GM23338 (cell line): ENCODE measurements around the gene IKZF3. TPM values are rescaled to one million over a fixed set of nuclear protein-coding genes. Genes with fewer than 3 reads are reported as not detected.
A peak's percentile ranks its signal among the peaks of the same experiment; 100 is the strongest.

Experiments used
- ATAC-seq: fragments of 200-7000 bp; cut with Tn5 transposase; 3 replicates; pipeline ENCODE4 v1.9.1; 2020
- DNase-seq: peaks from one replicate; pipeline ENCODE4 v3.0.0-alpha.2; 2015; ENCODE audit warnings: low spot score
- H2AFZ ChIP-seq: fragments of 200-600 bp; sonication (generic); 2 replicates; pipeline ENCODE4 v1.8.0; 2016; ENCODE audit warnings: antibody characterized with exemption, mild to moderate bottlenecking, moderate library complexity
- H3F3A ChIP-seq: fragments of 200-600 bp; sonication (generic); replicated peaks from 2 replicates; pipeline ENCODE4 v1.8.0; 2017; ENCODE audit warnings: antibody characterized with exemption, mixed run types, low read depth
- H3K27ac ChIP-seq: fragments of 200-600 bp; sonication (generic); 2 replicates; pipeline ENCODE4 v1.6.1; 2016; ENCODE audit warnings: low read depth
- H3K27me3 ChIP-seq: fragments of 200-600 bp; sonication (generic); 2 replicates; pipeline ENCODE4 v1.8.0; 2016; ENCODE audit warnings: mild to moderate bottlenecking, mixed run types, moderate library complexity; ENCODE audit not compliant: insufficient read depth
- H3K36me3 ChIP-seq: fragments of 200-600 bp; sonication (generic); 2 replicates; pipeline ENCODE4 v1.8.0; 2016; ENCODE audit warnings: mild to moderate bottlenecking; ENCODE audit not compliant: insufficient read depth
- H3K4me1 ChIP-seq: fragments of 200-600 bp; sonication (generic); 2 replicates; pipeline ENCODE4 v1.8.0; 2016; ENCODE audit warnings: mild to moderate bottlenecking, moderate library complexity; ENCODE audit not compliant: insufficient read depth
- H3K4me2 ChIP-seq: fragments of 200-600 bp; sonication (generic); 2 replicates; pipeline ENCODE4 v1.7.1; 2017; ENCODE audit warnings: mixed run types
- H3K4me3 ChIP-seq: fragments of 200-600 bp; sonication (generic); 2 replicates; pipeline ENCODE4 v1.6.1; 2016; ENCODE audit warnings: mixed run types
- H3K79me2 ChIP-seq: fragments of 200-600 bp; sonication (generic); replicated peaks from 2 replicates; pipeline ENCODE4 v1.8.0; 2017; ENCODE audit warnings: mild to moderate bottlenecking; ENCODE audit not compliant: insufficient read depth
- H3K9me2 ChIP-seq: fragments of 200-600 bp; sonication (generic); 2 replicates; pipeline ENCODE4 v1.8.0; 2017; ENCODE audit not compliant: insufficient read depth
- H4K20me1 ChIP-seq: fragments of 200-600 bp; sonication (generic); replicated peaks from 2 replicates; pipeline ENCODE4 v1.8.0; 2017; ENCODE audit warnings: mild to moderate bottlenecking; ENCODE audit not compliant: insufficient read depth
- H3K27ac Mint-ChIP-seq: 2 replicates; pipeline ENCODE4 v1.8.0; 2020; ENCODE audit warnings: inconsistent platforms, mild to moderate bottlenecking, moderate library complexity, mixed read lengths
- H3K27me3 Mint-ChIP-seq: 3 replicates; pipeline ENCODE4 v1.8.0; 2022; ENCODE audit warnings: low read depth, mild to moderate bottlenecking, moderate library complexity, mixed read lengths, inconsistent platforms; ENCODE audit not compliant: insufficient read depth, poor library complexity
- H3K36me3 Mint-ChIP-seq: 3 replicates; pipeline ENCODE4 v1.8.0; 2021; ENCODE audit warnings: low read depth, mild to moderate bottlenecking, inconsistent platforms, moderate library complexity, mixed read lengths
- H3K4me1 Mint-ChIP-seq: 3 replicates; pipeline ENCODE4 v1.8.0; 2020; ENCODE audit warnings: mild to moderate bottlenecking, inconsistent platforms, mixed read lengths
- H3K4me3 Mint-ChIP-seq: 3 replicates; pipeline ENCODE4 v1.8.0; 2021; ENCODE audit warnings: moderate library complexity, mild to moderate bottlenecking, inconsistent platforms, mixed read lengths
- H3K9me3 Mint-ChIP-seq: 3 replicates; pipeline ENCODE4 v1.8.0; 2020; ENCODE audit warnings: moderate library complexity, mild to moderate bottlenecking, inconsistent platforms, mixed read lengths
- CREB1 ChIP-seq: fragments of 250-450 bp; sonication (Bioruptor Pico); IDR thresholded peaks from 2 replicates; pipeline ENCODE4 v1.5.0; 2020; ENCODE audit warnings: low read depth, mild to moderate bottlenecking, moderate library complexity
- ETS1 ChIP-seq: IDR thresholded peaks from 2 replicates; pipeline ENCODE4 v1.6.1; 2016; ENCODE audit warnings: antibody characterized with exemption
- EZH2 ChIP-seq: fragments of 200-600 bp; sonication (generic); IDR thresholded peaks from one replicate; pipeline ENCODE4 v1.8.0; 2017; ENCODE audit warnings: antibody characterized with exemption, mild to moderate bottlenecking, low read depth; ENCODE audit not compliant: unreplicated experiment
- JUNB ChIP-seq: IDR thresholded peaks from one replicate; pipeline ENCODE4 v1.6.1; 2016; ENCODE audit warnings: antibody characterized with exemption; ENCODE audit not compliant: unreplicated experiment
- NANOG ChIP-seq: IDR thresholded peaks from 2 replicates; pipeline ENCODE4 v1.6.1; 2016; ENCODE audit warnings: antibody characterized with exemption, borderline replicate concordance
- POLR2AphosphoS5 ChIP-seq: IDR thresholded peaks from 2 replicates; pipeline ENCODE4 v1.6.1; 2016; ENCODE audit warnings: antibody characterized with exemption, low read depth
- STAT1 ChIP-seq: IDR thresholded peaks from one replicate; pipeline ENCODE4 v1.6.1; 2016; ENCODE audit warnings: antibody characterized with exemption; ENCODE audit not compliant: unreplicated experiment
- ZNF114 ChIP-seq: fragments of 250-450 bp; sonication (Bioruptor Pico); IDR thresholded peaks from 2 replicates; pipeline ENCODE4 v1.5.0; 2020; ENCODE audit warnings: mild to moderate bottlenecking, moderate library complexity
- ZNF331 ChIP-seq: fragments of 250-450 bp; sonication (Bioruptor Pico); IDR thresholded peaks from 2 replicates; pipeline ENCODE4 v1.5.0; 2020; ENCODE audit warnings: low read depth, mild to moderate bottlenecking, moderate library complexity
- polyA plus RNA-seq: library from polyadenylated mRNA; unstranded; fragments of >200 nt; fragmentation: Nextera tagmentation; extraction: Ambion mirVana; gene quantifications from 2 replicates; pipeline ENCODE4 v1.2.1, GENCODE V29; 2016
- total RNA-seq: library from RNA; depleted of rRNA; stranded (reverse); fragments of >200 nt; shearing (Covaris generic); gene quantifications from 2 replicates; pipeline ENCODE4 v1.2.3, GENCODE V29; 2014

Gene IKZF3
- total and polyA plus RNA-seq, 2 experiments from 2014 or later: 0.11 to 0.76 TPM

GRCh38 chr17:39737206-39737759 lies 126.8 kb downstream of the IKZF3 start:
- Histone ChIP-seq H3K9me2 (no peaks in the 10 kb centered on the region), H3F3A (peaks cover 22% of the 10 kb centered on the region), H4K20me1 (no peaks in the 10 kb centered on the region), H3K27ac (no peak overlapping the region), H3K27me3 (no peaks in the 10 kb centered on the region), H3K4me3 (peak overlapping the region; percentile 98), H2AFZ (peak overlapping the region; percentile 93; the same call in 1 of the 2 replicates), H3K4me2 (peak overlapping the region; percentile 100), H3K4me1 (peaks cover 33% of the 10 kb centered on the region), H3K36me3 (no peaks in the 10 kb centered on the region), H3K79me2 (peaks cover 18% of the 10 kb centered on the region)
- Mint-ChIP-seq H3K27ac (no peak overlapping the region), H3K27me3 (peaks cover 18% of the 10 kb centered on the region), H3K36me3 (no peaks in the 10 kb centered on the region), H3K4me3 (peak overlapping the region; percentile 88), H3K9me3 (no peaks in the 10 kb centered on the region; the same call in 2 of the 3 replicates), H3K4me1 (peaks cover 41% of the 10 kb centered on the region)
- ATAC-seq: no peak
- no peak for DNase-seq
- TF ChIP-seq NANOG (no peak), JUNB (no peak), ZNF331 (CRISPR knock-in tag) (no peak)

- peaks cover 40% of the 10 kb centered on the region for H3K4me1 Mint-ChIP-seq
- H3K27me3 Mint-ChIP-seq: peaks cover 18% of the 10 kb centered on the region
- H3K4me3 Mint-ChIP-seq: peak overlapping the region; percentile 16
- peak overlapping the region; percentile 100 for H3K4me2 ChIP-seq
- peaks cover 22% of the 10 kb centered on the region for H3F3A ChIP-seq
- H3K27ac ChIP-seq: peak overlapping the region; percentile 50; the same call in 1 of the 2 replicates
- peaks cover 32% of the 10 kb centered on the region for H3K4me1 ChIP-seq
- peaks cover 12% of the 10 kb centered on the region for H3K79me2 ChIP-seq
- TF ChIP-seq ETS1: no peak
- TF ChIP-seq POLR2AphosphoS5: no peak
- no peak for TF ChIP-seq EZH2
- no peak for TF ChIP-seq ZNF114 (CRISPR knock-in tag)
- no peak for TF ChIP-seq CREB1
- TF ChIP-seq ZNF331 (CRISPR knock-in tag): no peak
- no peaks in the 10 kb centered on the region; the same call in 2 of the 3 replicates for H3K9me3 Mint-ChIP-seq
- no peaks in the 10 kb centered on the region for H3K27me3 ChIP-seq
- H4K20me1 ChIP-seq: no peaks in the 10 kb centered on the region
- no peak overlapping the region; the same call in 1 of the 2 replicates for H3K27ac Mint-ChIP-seq
- ATAC-seq (no peak), DNase-seq (peak; percentile 53)
- no peaks in the 10 kb centered on the region for H3K36me3 Mint-ChIP-seq
- H2AFZ ChIP-seq: no peak overlapping the region
- H3K36me3 ChIP-seq: no peaks in the 10 kb centered on the region
- H3K4me3 ChIP-seq: no peak overlapping the region
- no peaks in the 10 kb centered on the region for H3K9me2 ChIP-seq
Observed at GRCh38 chr17:39736319-39737165, 127.6 kb downstream of the IKZF3 start.

- peak overlapping the region; percentile 50; the same call in 1 of the 2 replicates for H3K27ac ChIP-seq
- no peaks in the 10 kb centered on the region for H3K36me3 ChIP-seq
- H4K20me1 ChIP-seq: no peaks in the 10 kb centered on the region
- H3K9me3 Mint-ChIP-seq: no peaks in the 10 kb centered on the region; the same call in 2 of the 3 replicates
- H2AFZ ChIP-seq: no peak overlapping the region
- no peaks in the 10 kb centered on the region for H3K27me3 ChIP-seq
- ATAC-seq (no peak), DNase-seq (no peak)
- H3K27me3 Mint-ChIP-seq: peaks cover 19% of the 10 kb centered on the region
- H3K4me3 ChIP-seq: no peak overlapping the region
- H3K4me1 Mint-ChIP-seq: peaks cover 34% of the 10 kb centered on the region
- H3K79me2 ChIP-seq: 0 out of 2 replicates have a peak, but pooled peaks cover 6% of the 10 kb centered on the region
- peaks cover 26% of the 10 kb centered on the region for H3K4me1 ChIP-seq
- H3K36me3 Mint-ChIP-seq: no peaks in the 10 kb centered on the region
- no peak overlapping the region for H3K4me2 ChIP-seq
- no peak overlapping the region for H3K4me3 Mint-ChIP-seq
- no peaks in the 10 kb centered on the region for H3K9me2 ChIP-seq
- no peak overlapping the region; the same call in 1 of the 2 replicates for H3K27ac Mint-ChIP-seq
- peaks cover 16% of the 10 kb centered on the region for H3F3A ChIP-seq
- TF ChIP-seq STAT1 (no peak), EZH2 (no peak), ZNF331 (CRISPR knock-in tag) (no peak)
Observed at GRCh38 chr17:39735882-39736281, 128.2 kb downstream of the IKZF3 start.
